RPMI8226 (cell line): Measurements from ENCODE around the gene SLC12A2.
A peak's percentile ranks its signal among the peaks of the same experiment; 100 is the strongest.

Source experiments
- DNase-seq: peaks from one replicate; pipeline ENCODE4 v3.0.0-alpha.2; 2015

SLC12A2 gene

GRCh38 chr5:128083033-128083810, at the start of gene SLC12A2:
Gene SLC12A2, plus strand, starts transcription at chr5:128083766. Its CDS starts 189 bp downstream, at chr5:128083955.
- peak; percentile 94 for DNase-seq

GRCh38 chr5:128035689-128036088, 47.9 kb upstream of the SLC12A2 start:
- DNase-seq = no peak

- no peak for DNase-seq
These were observed 46.6 kb upstream of the SLC12A2 start for GRCh38 chr5:128036950-128037349.

GRCh38 chr5:128038643-128039042, 44.9 kb upstream of the SLC12A2 start:
- no peak for DNase-seq

- DNase-seq = no peak
These were observed 42.6 kb upstream of the SLC12A2 start for GRCh38 chr5:128040927-128041326.

GRCh38 chr5:128052780-128053179, 30.8 kb upstream of the SLC12A2 start:
- no peak for DNase-seq

- DNase-seq = no peak
These were observed 30.1 kb upstream of the SLC12A2 start for GRCh38 chr5:128053291-128053954.

- no peak for DNase-seq
These were observed 22.8 kb upstream of the SLC12A2 start for GRCh38 chr5:128060644-128061385.

GRCh38 chr5:128062172-128062746, 21.3 kb upstream of the SLC12A2 start:
- DNase-seq = no peak

GRCh38 chr5:128074171-128074570, 9.4 kb upstream of the SLC12A2 start:
- DNase-seq = no peak

- DNase-seq = no peak
These were observed 8.6 kb upstream of the SLC12A2 start for GRCh38 chr5:128074953-128075352.

GRCh38 chr5:128077526-128077925, 6.0 kb upstream of the SLC12A2 start:
- no peak for DNase-seq

GRCh38 chr5:128081111-128081851, 2.3 kb upstream of the SLC12A2 start:
- DNase-seq = peak; percentile 12

GRCh38 chr5:128082551-128083032, 974 bp upstream of the SLC12A2 start:
- no peak for DNase-seq

GRCh38 chr5:128083811-128084227, 253 bp downstream of the SLC12A2 start:
- DNase-seq = no peak

GRCh38 chr5:128084228-128085167, 932 bp downstream of the SLC12A2 start:
- peak; percentile 55 for DNase-seq

GRCh38 chr5:128085413-128085812, 1.8 kb downstream of the SLC12A2 start:
- DNase-seq = no peak

GRCh38 chr5:128091579-128091978, 8.0 kb downstream of the SLC12A2 start:
- DNase-seq = no peak

GRCh38 chr5:128092144-128092543, 8.6 kb downstream of the SLC12A2 start:
- no peak for DNase-seq

GRCh38 chr5:128093368-128093767, 9.8 kb downstream of the SLC12A2 start:
- no peak for DNase-seq

- no peak for DNase-seq
These were observed 13.7 kb downstream of the SLC12A2 start for GRCh38 chr5:128097224-128097623.
